Immature natural killer cell (primary cell): ENCODE data around the gene CEP44. TPM values are rescaled to one million over a fixed set of nuclear protein-coding genes. Genes with fewer than 3 reads are reported as not detected.
"Not testable (repeated sequence)": the region's sequence is repeated elsewhere in the genome, so short reads cannot be mapped to it uniquely, and the experiment has no call there.

Experiments
- DNase-seq, 3 donors: peaks; one replicate each; pipeline ENCODE4 v3.0.0; 2022; ENCODE audit warnings: mixed read lengths in 1 of 3
- H3K27ac Mint-ChIP-seq, 6 donors: one replicate each; pipeline ENCODE4 v1.8.0; 2020; ENCODE audit warnings: mixed read lengths in 6 of 6, mild to moderate bottlenecking in 5 of 6, inconsistent platforms in 4 of 6, moderate library complexity in 3 of 6
- H3K27me3 Mint-ChIP-seq, 3 donors: one replicate each; pipeline ENCODE4 v1.8.0; 2020 to 2021; ENCODE audit warnings: low read depth in 3 of 3, mild to moderate bottlenecking in 3 of 3, mixed read lengths in 3 of 3, moderate library complexity in 3 of 3, inconsistent platforms in 1 of 3
- H3K36me3 Mint-ChIP-seq, 3 donors: one replicate each; pipeline ENCODE4 v1.8.0; 2020; ENCODE audit warnings: mixed read lengths in 3 of 3, inconsistent platforms in 2 of 3, mild to moderate bottlenecking in 2 of 3
- H3K4me1 Mint-ChIP-seq, 2 donors: one replicate each; pipeline ENCODE4 v1.8.0; 2020; ENCODE audit warnings: inconsistent platforms in 2 of 2, mild to moderate bottlenecking in 2 of 2, mixed read lengths in 2 of 2, moderate library complexity in 1 of 2
- H3K4me3 Mint-ChIP-seq, 5 donors: one replicate each; pipeline ENCODE4 v1.8.0; 2020; ENCODE audit warnings: mild to moderate bottlenecking in 5 of 5, mixed read lengths in 5 of 5, inconsistent platforms in 3 of 5, moderate library complexity in 3 of 5
- H3K9me3 Mint-ChIP-seq, 6 donors: one replicate each; pipeline ENCODE4 v1.8.0; 2020; ENCODE audit warnings: mild to moderate bottlenecking in 6 of 6, mixed read lengths in 6 of 6, inconsistent platforms in 4 of 6, moderate library complexity in 3 of 6
- polyA plus RNA-seq, 3 donors: library from polyadenylated mRNA; unstranded; fragments of 300-500 nt; fragmentation: Illumina TruSeq; gene quantifications; one replicate each; pipeline ENCODE4 v1.2.3, GENCODE V29; 2021

CEP44 gene
- polyA plus RNA-seq, 3 donors from 2014 or later: 3.8 to 6.2 (median 4.8) TPM

DNA sequence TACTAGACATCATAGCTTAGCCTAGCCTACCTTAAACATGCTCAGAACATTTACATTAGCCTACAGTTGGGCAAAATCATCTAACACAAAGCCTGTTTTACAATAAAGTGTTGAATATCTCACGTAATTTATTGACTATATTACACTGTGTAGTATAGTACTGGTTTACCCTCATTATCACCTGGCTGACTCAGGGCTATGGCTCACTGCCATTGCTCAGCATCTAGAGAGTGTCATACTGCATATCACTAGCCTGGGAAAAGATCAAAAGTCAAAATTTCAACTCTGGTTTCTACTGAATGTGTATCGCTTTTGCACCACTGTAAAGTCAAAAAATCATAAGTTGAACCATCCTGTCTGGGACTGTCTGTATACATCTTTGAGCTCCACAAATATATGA lies 78.6 kb downstream of the CEP44 start:
- H3K36me3 Mint-ChIP-seq: no peaks in the 10 kb centered on the region
- peaks cover 0 to 3% (median 2%) of the 10 kb centered on the region in 3 donors for H3K27me3 Mint-ChIP-seq
- no peak overlapping the region for H3K27ac Mint-ChIP-seq
- no peaks in the 10 kb centered on the region for H3K4me1 Mint-ChIP-seq
- no peak for DNase-seq
- no peaks in the 10 kb centered on the region for H3K9me3 Mint-ChIP-seq
- no peak overlapping the region for H3K4me3 Mint-ChIP-seq

DNA sequence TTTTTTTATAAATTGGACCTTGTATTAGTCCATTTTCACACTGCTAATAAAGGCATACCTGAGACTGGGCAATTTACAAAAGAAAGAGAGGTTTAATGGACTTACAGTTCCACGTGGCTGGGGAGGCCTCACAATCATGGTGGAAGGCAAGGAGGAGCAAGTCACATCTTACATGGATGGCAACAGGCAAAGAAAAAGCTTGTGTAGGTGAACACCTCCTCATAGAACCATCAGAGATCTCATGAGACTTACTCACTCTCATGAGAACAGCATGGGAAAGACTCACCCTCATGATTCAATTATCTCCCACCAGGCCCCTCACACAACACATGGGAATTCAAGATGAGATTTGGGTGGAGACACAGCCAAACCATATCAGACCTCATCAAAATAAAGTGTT lies 80.1 kb downstream of the CEP44 start:
- not testable (repeated sequence) for H3K4me3 Mint-ChIP-seq, H3K36me3 Mint-ChIP-seq, H3K27me3 Mint-ChIP-seq, H3K9me3 Mint-ChIP-seq, DNase-seq, H3K27ac Mint-ChIP-seq, H3K4me1 Mint-ChIP-seq

DNA sequence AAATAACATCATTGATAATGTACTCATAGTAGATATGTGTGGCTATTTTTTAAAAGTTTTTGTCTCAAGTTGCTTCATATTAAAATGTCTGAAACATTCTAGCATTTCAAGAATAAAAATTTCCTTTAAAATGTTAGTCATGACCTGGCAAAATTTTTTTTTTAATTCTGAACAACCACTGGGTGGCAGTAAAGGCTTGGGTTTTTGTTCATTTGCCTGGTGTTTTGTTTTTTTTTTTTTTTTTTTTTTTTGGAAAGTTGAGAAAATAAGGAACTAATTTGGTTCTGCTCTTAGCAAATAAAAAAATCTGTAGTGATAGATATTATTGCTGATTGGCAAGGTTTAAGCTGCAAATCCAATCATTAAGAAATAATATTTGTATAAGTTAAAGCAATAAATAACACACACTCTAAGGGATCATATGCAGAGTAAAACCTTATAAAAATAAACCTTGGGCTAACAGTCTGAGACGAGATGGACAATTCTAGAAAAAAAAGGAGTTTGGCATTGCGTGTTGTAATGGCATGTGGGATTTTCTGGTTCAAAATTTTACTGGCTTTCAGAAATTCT lies 81.4 kb downstream of the CEP44 start:
- Mint-ChIP-seq H3K9me3 (no peaks in the 10 kb centered on the region), H3K4me3 (no peak overlapping the region), H3K36me3 (no peaks in the 10 kb centered on the region), H3K27ac (no peak overlapping the region), H3K27me3 (peaks cover 0 to 3% (median 2%) of the 10 kb centered on the region in 3 donors), H3K4me1 (no peaks in the 10 kb centered on the region)
- DNase-seq: peak in 2 of 3 donors; percentile 10 to 38

GRCh38 chr4:174369985-174370384 lies 86.3 kb downstream of the CEP44 start:
- H3K4me1 Mint-ChIP-seq: no peaks in the 10 kb centered on the region
- no peak overlapping the region for H3K4me3 Mint-ChIP-seq
- H3K9me3 Mint-ChIP-seq: no peaks in the 10 kb centered on the region
- H3K36me3 Mint-ChIP-seq: no peaks in the 10 kb centered on the region
- H3K27ac Mint-ChIP-seq: no peak overlapping the region
- peaks cover 0 to 2% (median 0%) of the 10 kb centered on the region in 3 donors for H3K27me3 Mint-ChIP-seq
- no peak for DNase-seq

DNA sequence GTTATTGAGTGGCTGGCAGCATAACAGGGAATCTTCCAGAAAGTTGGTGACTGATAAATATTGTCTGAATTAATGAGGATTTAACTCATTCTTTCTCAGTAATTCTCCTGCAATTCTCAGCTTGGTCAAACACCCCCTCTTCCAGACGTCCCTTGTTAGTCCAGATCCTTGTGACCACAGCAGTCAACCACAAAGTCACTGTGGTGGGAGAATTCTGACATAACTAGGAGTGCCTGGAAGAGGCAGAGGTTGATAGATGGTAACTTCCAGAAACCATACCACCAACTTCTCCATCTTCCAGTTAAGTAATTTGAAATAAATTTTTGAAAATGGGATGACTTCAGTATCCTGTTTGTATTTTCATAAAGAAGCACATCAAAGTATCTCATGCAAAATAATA lies 90.1 kb downstream of the CEP44 start:
- no peaks in the 10 kb centered on the region for H3K4me1 Mint-ChIP-seq
- no peaks in the 10 kb centered on the region for H3K36me3 Mint-ChIP-seq
- peaks cover 0 to 9% (median 4%) of the 10 kb centered on the region in 3 donors for H3K27me3 Mint-ChIP-seq
- no peak overlapping the region for H3K27ac Mint-ChIP-seq
- no peak for DNase-seq
- H3K4me3 Mint-ChIP-seq: no peak overlapping the region
- no peaks in the 10 kb centered on the region for H3K9me3 Mint-ChIP-seq

DNA sequence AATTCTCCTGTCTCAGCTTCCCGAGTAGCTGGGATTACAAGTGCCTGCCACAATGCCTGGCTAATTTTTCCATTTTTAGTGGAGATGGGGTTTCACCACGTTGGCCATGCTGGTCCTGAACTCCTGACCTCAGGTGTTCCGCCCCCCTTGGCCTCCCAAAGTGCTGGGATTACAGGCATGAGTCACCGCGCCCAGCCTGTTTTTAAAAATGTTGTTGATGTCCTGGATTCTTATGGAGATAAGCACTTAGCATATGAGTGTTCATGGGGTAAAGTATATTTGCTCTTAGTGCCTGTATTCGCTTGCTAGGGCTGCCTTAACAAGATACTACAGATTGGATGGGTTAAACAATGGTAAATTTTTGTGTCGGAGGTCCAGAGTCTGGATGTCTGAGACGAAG lies 91.7 kb downstream of the CEP44 start:
- no peak overlapping the region for H3K4me3 Mint-ChIP-seq
- no peaks in the 10 kb centered on the region for H3K36me3 Mint-ChIP-seq
- DNase-seq: no peak
- peaks cover 0 to 9% (median 4%) of the 10 kb centered on the region in 3 donors for H3K27me3 Mint-ChIP-seq
- no peaks in the 10 kb centered on the region for H3K9me3 Mint-ChIP-seq
- no peak overlapping the region for H3K27ac Mint-ChIP-seq
- H3K4me1 Mint-ChIP-seq: no peaks in the 10 kb centered on the region

GRCh38 chr4:174377613-174378012 lies 93.9 kb downstream of the CEP44 start:
- H3K4me1 Mint-ChIP-seq: peaks cover 0 to 2% of the 10 kb centered on the region in 2 donors
- H3K36me3 Mint-ChIP-seq: no peaks in the 10 kb centered on the region
- no peak overlapping the region for H3K4me3 Mint-ChIP-seq
- H3K9me3 Mint-ChIP-seq: no peaks in the 10 kb centered on the region
- H3K27ac Mint-ChIP-seq: no peak overlapping the region
- peaks cover 2 to 7% (median 4%) of the 10 kb centered on the region in 3 donors for H3K27me3 Mint-ChIP-seq
- DNase-seq: no peak

- H3K27me3 Mint-ChIP-seq: peaks cover 3 to 8% (median 7%) of the 10 kb centered on the region in 3 donors
- no peak for DNase-seq
- no peaks in the 10 kb centered on the region for H3K9me3 Mint-ChIP-seq
- no peak overlapping the region for H3K4me3 Mint-ChIP-seq
- H3K27ac Mint-ChIP-seq: no peak overlapping the region
- H3K4me1 Mint-ChIP-seq: peaks cover 0 to 2% of the 10 kb centered on the region in 2 donors
- no peaks in the 10 kb centered on the region for H3K36me3 Mint-ChIP-seq
These were observed 95.2 kb downstream of the CEP44 start for GRCh38 chr4:174378951-174379350.

DNA sequence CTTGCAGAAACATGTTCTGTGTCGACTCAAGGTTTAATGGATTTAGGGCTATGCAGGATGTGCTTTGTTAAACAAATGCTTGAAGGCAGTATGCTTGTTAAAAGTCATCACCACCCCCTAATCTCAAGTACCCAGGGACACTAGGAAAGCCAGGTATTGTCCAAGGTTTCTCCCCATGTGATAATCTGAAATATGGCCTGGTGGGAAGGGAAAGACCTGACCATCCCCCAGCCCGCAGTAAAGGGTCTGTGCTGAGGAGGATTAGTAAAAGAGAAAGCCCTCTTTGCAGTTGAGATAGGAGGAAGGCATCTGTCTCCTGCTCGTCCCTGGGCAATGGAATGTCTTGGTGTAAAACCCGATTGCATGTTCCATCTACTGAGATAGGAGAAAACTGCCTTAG lies 96.5 kb downstream of the CEP44 start:
- H3K36me3 Mint-ChIP-seq, H3K4me3 Mint-ChIP-seq, H3K27me3 Mint-ChIP-seq, H3K27ac Mint-ChIP-seq, H3K4me1 Mint-ChIP-seq, H3K9me3 Mint-ChIP-seq, DNase-seq: not testable (repeated sequence)

DNA sequence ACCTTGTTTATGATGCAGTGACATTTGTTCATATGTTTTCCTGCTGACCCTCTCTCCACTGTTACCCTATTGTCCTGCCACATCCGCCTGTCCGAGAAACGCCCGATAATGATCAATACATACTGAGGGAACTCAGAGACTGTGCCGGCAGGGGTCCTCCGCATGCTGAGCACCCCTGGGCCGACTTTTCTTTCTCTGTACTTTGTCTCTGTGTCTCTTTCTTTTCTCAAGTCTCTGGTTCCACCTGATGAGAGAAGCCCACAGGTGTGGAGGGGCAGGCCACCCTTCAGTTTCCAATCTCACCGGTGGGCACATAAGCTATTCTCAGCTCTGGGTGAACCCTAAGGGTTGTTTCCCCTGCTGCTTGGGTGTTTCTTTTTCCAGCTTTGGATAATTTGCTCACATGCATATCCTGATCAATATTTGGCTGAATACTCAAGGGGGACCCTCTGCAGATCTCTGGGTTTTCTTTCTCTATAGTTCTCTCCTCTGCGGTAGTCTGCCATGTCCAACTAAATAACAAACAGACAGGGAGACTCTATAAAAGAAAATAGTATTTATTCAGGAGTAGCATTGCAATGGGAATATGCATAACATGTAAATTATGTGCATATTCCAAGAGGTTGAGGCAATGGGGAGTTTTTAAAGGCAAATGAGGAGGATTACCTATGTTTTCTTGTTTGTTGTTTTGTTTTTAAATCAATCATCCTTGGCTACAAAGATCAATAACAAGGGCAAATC lies 97.2 kb downstream of the CEP44 start:
- peaks cover 0 to 2% of the 10 kb centered on the region in 2 donors for H3K4me1 Mint-ChIP-seq
- no peaks in the 10 kb centered on the region for H3K36me3 Mint-ChIP-seq
- H3K9me3 Mint-ChIP-seq: no peaks in the 10 kb centered on the region
- H3K4me3 Mint-ChIP-seq: no peak overlapping the region
- no peak overlapping the region for H3K27ac Mint-ChIP-seq
- DNase-seq: no peak
- H3K27me3 Mint-ChIP-seq: peaks cover 3 to 7% (median 4%) of the 10 kb centered on the region in 3 donors

GRCh38 chr4:174381440-174381800 lies 97.7 kb downstream of the CEP44 start:
- Mint-ChIP-seq H3K36me3 (no peaks in the 10 kb centered on the region), H3K27ac (no peak overlapping the region), H3K27me3 (peaks cover 3 to 6% (median 4%) of the 10 kb centered on the region in 3 donors), H3K4me3 (no peak overlapping the region), H3K9me3 (no peaks in the 10 kb centered on the region), H3K4me1 (peaks cover 0 to 2% of the 10 kb centered on the region in 2 donors)
- DNase-seq: no peak

Other genes starting within 250 kb of the CEP44 start
- 10 to 100 TPM in 2 of 3 donors, 1 to 10 TPM in 1; 8.3 to 28.1 (median 10.3) TPM for gene FBXO8, start 244 bp upstream of the CEP44 start, polyA plus RNA-seq
- gene HPGD, start 238.6 kb downstream of the CEP44 start, polyA plus RNA-seq: 1 to 10 TPM; 2.3 to 7.9 (median 5.6) TPM